RPMI8226 (cell line): ENCODE results near the gene AKT1S1.
A peak's percentile ranks its signal among the peaks of the same experiment; 100 is the strongest.

Source experiments
- DNase-seq: peaks from one replicate; pipeline ENCODE4 v3.0.0-alpha.2; 2015

Gene AKT1S1

GRCh38 chr19:49866933-49867782 is 10.0 kb downstream of the AKT1S1 start, which contains the start of gene PNKP:
Gene PNKP (minus strand): TSS chr19:49867576. CDS start chr19:49867204, 372 bp downstream.
- peak; percentile 89 for DNase-seq

DNA sequence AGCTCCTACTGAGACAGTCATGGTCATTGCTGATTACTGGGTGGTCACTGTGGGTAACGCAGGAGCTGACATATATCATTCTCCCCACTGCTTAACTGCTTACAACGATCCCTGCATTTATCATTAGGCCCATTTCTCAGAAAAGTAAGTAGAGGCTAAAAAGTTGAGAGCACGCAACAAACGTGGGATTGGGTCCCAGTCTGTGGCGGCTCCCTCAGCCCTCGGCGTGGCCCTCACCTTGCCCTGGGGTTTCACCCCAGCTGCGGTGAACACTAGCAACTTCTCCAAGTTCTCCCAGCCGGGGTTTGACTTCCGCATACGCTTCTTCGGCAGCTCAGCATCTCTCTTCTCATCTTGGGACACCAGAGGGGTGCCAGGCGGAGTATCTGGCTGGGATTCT is 12.3 kb downstream of the AKT1S1 start:
- DNase-seq, result no peak

GRCh38 chr19:49863935-49864320 is 13.2 kb downstream of the AKT1S1 start:
- DNase-seq, result no peak

GRCh38 chr19:49863254-49863934 is 13.8 kb downstream of the AKT1S1 start:
- no peak for DNase-seq

- no peak for DNase-seq
These were observed 14.5 kb downstream of the AKT1S1 start for GRCh38 chr19:49862391-49863253.

DNA sequence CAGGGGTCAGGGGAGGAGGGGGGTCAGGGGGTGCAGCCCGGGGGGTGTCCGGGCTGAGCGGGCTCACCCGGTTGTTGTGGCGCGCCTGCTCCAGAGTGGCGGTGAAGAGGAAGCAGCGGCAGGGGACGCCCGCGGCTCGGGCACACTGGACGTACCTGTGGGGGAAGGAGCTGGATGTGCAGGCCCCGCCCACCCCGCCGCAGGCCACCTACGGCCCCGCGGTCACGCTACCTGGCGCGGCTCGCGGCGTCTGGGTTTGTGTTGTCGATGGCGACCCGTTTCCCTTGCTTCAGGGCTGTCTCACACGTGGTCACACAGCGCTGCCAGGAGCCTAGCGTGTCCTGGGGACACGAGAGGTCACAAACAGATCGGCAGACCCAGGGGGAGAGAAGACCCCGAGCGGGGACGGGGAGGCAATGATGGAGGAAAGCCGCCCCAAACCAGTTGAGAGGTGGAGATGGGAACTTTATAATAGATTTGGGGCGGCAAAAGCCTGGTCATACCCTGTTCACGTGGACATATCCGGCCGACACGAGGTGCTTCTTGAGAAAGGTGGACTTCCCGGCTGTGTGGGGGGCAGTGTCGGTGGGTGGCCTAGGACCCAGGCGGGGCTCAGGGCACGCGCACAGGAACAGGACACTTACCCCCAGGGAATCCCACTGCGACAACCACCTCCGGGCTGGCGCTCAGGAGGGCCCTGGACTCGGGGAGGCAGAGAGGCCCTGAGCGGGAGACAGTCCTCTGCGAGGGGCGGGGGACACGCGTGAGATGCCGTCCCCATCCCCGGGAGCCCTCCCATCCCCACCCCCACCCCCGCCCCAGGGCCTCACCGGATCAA is 15.4 kb downstream of the AKT1S1 start:
- no peak for DNase-seq

- no peak for DNase-seq
These were observed 16.0 kb downstream of the AKT1S1 start for GRCh38 chr19:49861107-49861506.

DNA sequence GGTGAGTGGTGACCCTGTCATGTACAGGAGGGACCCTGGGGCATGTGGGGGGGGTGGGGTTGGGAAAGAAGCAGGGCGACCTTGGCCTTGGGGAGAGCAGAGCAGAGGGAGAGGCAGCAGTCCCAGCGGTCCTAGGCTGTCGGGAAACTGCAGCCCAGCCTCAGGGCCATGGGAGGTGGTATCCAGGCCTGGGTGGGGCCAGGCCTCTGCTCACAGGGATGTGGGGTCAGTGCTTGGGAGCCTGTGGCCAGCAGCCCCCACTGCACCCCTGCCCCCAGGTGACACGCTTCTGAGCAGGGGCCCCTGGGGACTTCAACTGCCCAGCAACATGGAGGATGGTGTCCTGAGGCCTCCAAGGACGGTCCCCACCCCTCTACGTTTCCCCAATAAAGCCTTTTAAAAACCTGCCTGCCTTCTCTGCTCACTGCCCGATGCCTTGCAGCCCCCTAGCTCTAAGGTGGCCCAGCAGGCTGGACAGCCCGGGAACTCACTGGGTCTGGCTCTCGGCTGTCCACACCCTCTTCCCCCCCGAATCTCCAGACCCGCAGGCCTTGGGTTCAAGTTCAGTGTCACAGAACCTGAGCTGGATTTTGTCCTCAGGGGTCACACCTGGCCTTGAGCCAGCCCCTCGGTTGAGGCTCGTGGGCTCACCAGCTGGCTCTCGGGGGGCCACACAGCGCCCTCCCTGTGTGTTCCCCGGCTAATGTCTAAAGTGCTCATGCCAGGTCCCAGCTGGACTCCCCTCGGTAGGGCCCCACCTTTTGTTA is 16.6 kb downstream of the AKT1S1 start:
- DNase-seq, result no peak

DNA sequence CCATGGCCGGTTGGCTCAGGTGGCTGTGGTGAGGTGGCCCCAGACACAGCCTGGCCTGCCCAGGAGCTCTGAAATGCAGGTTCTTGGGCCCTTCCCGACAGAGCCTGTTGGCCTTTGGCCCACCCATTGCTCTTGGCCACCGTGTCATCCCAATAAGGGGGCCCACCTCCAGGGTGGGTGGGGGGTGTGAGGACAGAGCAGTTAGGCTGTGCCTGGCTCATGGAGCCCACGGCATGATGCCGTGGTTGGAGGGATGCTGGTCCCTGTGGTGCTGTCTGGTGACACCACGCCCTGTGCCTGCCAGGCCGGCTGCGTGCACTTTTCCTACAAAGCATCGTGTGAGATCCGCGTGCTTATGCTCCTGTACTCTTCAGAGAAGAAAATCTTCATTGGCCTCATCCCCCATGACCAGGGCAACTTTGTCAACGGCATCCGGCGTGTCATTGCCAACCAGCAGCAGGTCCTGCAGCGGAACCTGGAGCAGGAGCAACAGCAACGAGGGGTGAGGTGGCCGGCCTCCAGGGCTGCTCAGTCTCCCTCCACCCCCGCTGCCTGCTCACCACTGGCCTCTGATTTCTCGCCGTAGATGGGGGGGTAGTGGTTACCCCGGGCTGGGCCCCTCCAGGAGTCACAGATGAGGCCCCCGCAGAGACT is 17.3 kb downstream of the AKT1S1 start:
- no peak for DNase-seq

GRCh38 chr19:49858088-49858985 is 18.8 kb downstream of the AKT1S1 start:
- DNase-seq, result no peak

DNA sequence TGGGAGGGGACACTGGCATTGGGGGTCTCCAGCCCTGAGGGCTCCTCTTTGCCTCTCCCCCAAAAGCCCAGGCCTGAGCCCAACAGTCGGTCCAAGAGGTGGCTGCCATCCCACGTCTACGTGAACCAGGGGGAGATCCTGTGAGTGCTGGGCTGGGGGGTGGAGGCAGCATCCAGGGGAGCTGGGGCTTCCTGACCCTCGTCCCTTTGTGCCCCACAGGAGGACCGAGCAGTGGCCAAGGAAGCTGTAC is 19.4 kb downstream of the AKT1S1 start:
- DNase-seq, result no peak

DNA sequence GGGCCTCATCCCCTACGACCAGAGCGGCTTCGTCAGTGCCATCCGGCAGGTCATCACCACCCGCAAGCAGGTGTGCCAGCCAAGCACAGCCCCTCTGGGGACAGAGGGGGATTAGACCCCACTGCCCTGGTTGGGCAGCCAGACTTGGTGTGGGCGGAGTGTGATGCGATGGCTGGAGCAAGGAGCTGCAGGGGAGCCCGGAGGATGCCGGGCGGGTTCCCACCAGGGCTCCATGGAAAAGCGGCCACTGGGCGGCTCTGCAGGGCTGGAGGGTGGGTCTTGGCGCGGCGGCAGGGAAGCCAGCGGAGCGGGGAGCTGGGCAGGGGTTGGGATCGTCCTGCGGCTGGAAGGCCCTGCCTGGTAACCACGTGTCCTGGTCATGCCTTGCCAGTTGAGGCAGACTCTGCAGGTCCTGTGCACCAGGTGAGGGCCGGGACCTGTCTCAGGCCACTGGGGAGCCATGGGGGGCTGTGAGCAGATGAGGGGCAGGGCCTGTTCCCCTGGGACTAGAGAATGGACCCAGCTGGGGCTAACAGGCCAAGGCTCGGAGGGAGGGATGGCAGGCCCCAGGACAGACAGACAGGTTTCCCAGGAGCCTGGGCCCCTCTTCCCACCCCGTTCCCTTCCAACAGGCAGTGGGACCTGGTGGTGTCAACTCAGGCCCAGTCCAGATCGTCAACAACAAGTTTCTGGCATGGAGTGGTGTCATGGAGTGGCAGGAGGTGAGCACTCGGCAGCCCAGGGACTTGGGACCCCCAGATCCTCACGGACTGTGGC is 19.9 kb downstream of the AKT1S1 start:
- no peak for DNase-seq

DNA sequence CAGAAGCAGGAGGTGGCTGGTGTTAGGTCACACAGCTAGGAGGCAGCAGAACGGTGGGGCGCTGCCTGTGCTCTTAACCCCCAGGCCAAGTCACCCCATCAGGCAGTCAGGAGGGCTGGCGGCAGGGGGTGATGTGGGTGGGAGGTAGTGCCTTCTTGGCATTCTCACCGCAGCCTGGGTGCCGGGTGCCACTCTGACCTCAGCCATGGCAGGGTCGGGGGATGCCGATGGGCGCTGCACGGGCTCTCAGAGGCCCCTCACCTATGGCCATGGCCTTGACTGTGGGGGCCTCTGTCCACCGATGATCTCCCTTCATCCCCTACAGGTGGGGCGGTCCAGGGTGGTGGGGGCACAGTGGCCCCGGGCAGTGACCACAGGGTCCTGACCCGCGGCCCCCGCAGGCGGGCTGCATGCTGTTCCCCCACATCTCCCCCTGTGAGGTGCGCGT is 20.6 kb downstream of the AKT1S1 start:
- DNase-seq, result no peak

GRCh38 chr19:49855676-49856573 is 21.2 kb downstream of the AKT1S1 start:
- no peak for DNase-seq

- no peak for DNase-seq
These were observed 21.9 kb downstream of the AKT1S1 start for GRCh38 chr19:49855277-49855675.

DNA sequence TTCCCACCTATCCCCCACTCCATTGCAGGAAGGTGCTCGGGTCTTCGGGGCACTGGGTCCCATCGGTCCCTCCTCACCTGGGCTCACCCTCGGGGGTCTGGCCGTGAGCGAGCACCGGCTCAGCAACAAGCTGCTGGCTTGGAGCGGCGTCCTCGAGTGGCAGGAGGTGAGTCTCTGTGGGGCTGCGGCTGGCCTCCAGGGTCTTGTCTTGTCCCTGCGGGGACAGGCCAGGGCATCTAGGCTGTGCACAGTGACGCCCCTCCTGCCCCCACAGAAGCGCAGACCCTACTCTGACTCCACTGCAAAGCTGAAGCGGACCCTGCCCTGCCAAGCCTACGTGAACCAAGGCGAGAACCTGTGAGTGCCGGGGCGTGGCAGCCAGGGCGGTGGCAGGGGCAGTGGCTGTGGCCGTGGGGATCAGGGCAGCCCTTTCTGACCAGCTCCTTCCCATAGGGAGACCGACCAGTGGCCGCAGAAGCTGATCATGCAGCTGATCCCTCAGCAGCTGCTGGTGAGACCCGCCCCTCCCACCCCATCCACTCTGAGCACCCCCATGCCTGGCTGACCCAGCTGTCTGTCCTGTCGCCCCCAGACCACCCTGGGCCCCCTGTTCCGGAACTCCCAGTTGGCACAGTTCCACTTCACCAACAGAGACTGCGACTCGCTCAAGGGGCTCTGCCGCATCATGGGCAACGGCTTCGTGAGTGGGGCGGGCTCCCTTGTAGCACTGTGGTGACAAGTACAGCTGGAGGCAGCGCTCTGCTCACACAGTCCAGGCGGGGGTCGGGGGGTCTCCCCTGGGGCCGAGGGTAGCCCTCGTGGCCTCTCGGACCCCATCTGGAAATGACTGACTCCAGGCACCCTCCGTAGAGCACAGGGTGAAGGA is 22.5 kb downstream of the AKT1S1 start:
- no peak for DNase-seq

DNA sequence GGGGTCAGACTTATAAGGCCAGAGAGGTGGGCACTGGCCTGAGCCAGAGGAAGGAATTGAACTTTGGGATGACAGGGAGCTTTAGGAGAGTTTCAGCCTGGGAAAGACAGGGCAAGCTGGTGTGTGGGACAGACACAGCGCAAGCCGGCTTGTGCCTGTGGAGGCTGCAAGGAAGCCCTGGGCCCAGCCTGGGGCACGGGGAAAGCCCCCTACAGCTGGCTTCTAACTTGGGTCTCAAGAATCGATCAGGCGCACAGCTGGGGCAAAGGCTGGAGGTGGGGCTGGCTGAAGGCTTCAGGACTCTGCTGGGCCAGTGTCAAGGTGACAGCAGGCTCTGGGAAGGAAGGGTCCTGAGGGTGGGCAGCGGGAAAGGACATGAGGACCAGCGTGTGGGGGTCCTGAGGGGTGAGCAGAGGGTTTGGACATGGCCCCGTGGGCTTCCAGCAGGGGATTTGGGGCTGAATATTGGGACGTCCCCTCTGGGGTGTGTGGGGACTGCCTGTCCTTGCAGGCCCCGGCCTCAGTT is 23.2 kb downstream of the AKT1S1 start:
- no peak for DNase-seq
